WTC11 (cell line): ENCODE data around the gene SLC30A2. TPM values are rescaled to one million over a fixed set of nuclear protein-coding genes. Genes with fewer than 3 reads are reported as not detected.

ENCODE experiments used
- ATAC-seq: fragments of 200-7000 bp; cut with Tn5 transposase; 2 replicates; pipeline ENCODE4 v1.10.0; 2021; ENCODE audit warnings: mild to moderate bottlenecking, moderate library complexity
- CTCF ChIA-PET: fragments of 300-600 bp; sonication (Branson Sonifier 250); formaldehyde crosslinking; loops from one replicate; lab custom pipeline; 2021; ENCODE audit warnings: antibody characterized with exemption; lab: Charles Lee
- POLR2A ChIA-PET: fragments of 350-600 bp; sonication (Branson Sonifier 250); formaldehyde crosslinking; loops from one replicate; lab custom pipeline; 2021; ENCODE audit warnings: antibody characterized with exemption; lab: Charles Lee
- DNase-seq: peaks from one replicate; pipeline ENCODE4 v3.0.0; 2021; ENCODE audit warnings: low spot score
- H3K27ac Mint-ChIP-seq: 2 replicates; pipeline ENCODE4 v1.8.0; 2021; ENCODE audit warnings: mixed read lengths
- H3K27me3 Mint-ChIP-seq: 2 replicates; pipeline ENCODE4 v1.8.0; 2021; ENCODE audit warnings: low read depth, mild to moderate bottlenecking, moderate library complexity, mixed read lengths
- H3K36me3 Mint-ChIP-seq: 2 replicates; pipeline ENCODE4 v1.8.0; 2021; ENCODE audit warnings: mixed read lengths
- H3K4me1 Mint-ChIP-seq: 2 replicates; pipeline ENCODE4 v1.8.0; 2022; ENCODE audit warnings: mixed read lengths
- H3K4me3 Mint-ChIP-seq: 2 replicates; pipeline ENCODE4 v1.8.0; 2021; ENCODE audit warnings: mild to moderate bottlenecking, moderate library complexity, mixed read lengths
- H3K9me3 Mint-ChIP-seq: 2 replicates; pipeline ENCODE4 v1.8.0; 2021; ENCODE audit warnings: mixed read lengths
- GABPB1 ChIP-seq: sonication (generic); formaldehyde crosslinking; IDR thresholded peaks from 2 replicates; pipeline ENCODE4 v1.8.1; 2023; ENCODE audit warnings: mild to moderate bottlenecking, missing genetic modification reagents
- GTF2I ChIP-seq: fragments of 250-450 bp; sonication (Bioruptor Pico); conservative IDR thresholded peaks from 2 replicates; pipeline ENCODE4 v1.4.0; 2021; ENCODE audit warnings: mild to moderate bottlenecking
- HMGA2 ChIP-seq: fragments of 250-450 bp; sonication (Bioruptor Pico); IDR thresholded peaks from 2 replicates; pipeline ENCODE4 v1.4.0; 2021; ENCODE audit warnings: mild to moderate bottlenecking, moderate library complexity
- HMGXB4 ChIP-seq: sonication (generic); formaldehyde crosslinking; IDR thresholded peaks from 2 replicates; pipeline ENCODE4 v1.8.1; 2023; ENCODE audit warnings: mild to moderate bottlenecking, moderate library complexity, missing genetic modification reagents
- JUN ChIP-seq: sonication (generic); formaldehyde crosslinking; IDR thresholded peaks from 2 replicates; pipeline ENCODE4 v1.8.0; 2023; ENCODE audit warnings: mild to moderate bottlenecking, missing genetic modification reagents
- OVOL2 ChIP-seq: fragments of 250-450 bp; sonication (Bioruptor Pico); IDR thresholded peaks from 2 replicates; pipeline ENCODE4 v1.9.0; 2021; ENCODE audit warnings: mild to moderate bottlenecking, borderline replicate concordance
- PREB ChIP-seq: sonication (generic); formaldehyde crosslinking; IDR thresholded peaks from 2 replicates; pipeline ENCODE4 v1.8.1; 2022; ENCODE audit warnings: mild to moderate bottlenecking, missing genetic modification reagents, moderate library complexity, borderline replicate concordance
- SOX15 ChIP-seq: fragments of 250-450 bp; sonication (Bioruptor Pico); IDR thresholded peaks from 2 replicates; pipeline ENCODE4 v1.9.0; 2021; ENCODE audit warnings: mild to moderate bottlenecking
- TEAD1 ChIP-seq: sonication (generic); formaldehyde crosslinking; IDR thresholded peaks from 2 replicates; pipeline ENCODE4 v1.8.0; 2022; ENCODE audit warnings: mild to moderate bottlenecking, missing genetic modification reagents
- ZNF317 ChIP-seq: sonication (generic); formaldehyde crosslinking; IDR thresholded peaks from 2 replicates; pipeline ENCODE4 v1.8.1; 2023; ENCODE audit warnings: low read depth, mild to moderate bottlenecking, moderate library complexity, missing genetic modification reagents, borderline replicate concordance
- ZNF416 ChIP-seq: fragments of 250-450 bp; sonication (Bioruptor Pico); IDR thresholded peaks from 2 replicates; pipeline ENCODE4 v1.9.0; 2021; ENCODE audit warnings: mild to moderate bottlenecking, inconsistent platforms
- total RNA-seq: library from RNA; stranded (reverse); gene quantifications from 3 replicates; pipeline ENCODE4 v1.2.3, GENCODE V29; 2021
- TF ChIP-seq, protein P1 (sequence below): fragments of 250-450 bp; sonication (Bioruptor Pico); IDR thresholded peaks from 2 replicates; pipeline ENCODE4 v1.9.0; 2021; ENCODE audit warnings: moderate library complexity, mild to moderate bottlenecking, inconsistent platforms, borderline replicate concordance
- TF ChIP-seq, protein P2 (sequence below): sonication (generic); formaldehyde crosslinking; IDR thresholded peaks from 2 replicates; pipeline ENCODE4 v1.8.1; 2022; ENCODE audit warnings: low read depth, mild to moderate bottlenecking, moderate library complexity, missing genetic modification reagents, borderline replicate concordance
- TF ChIP-seq, protein P3 (sequence below): sonication (generic); formaldehyde crosslinking; IDR thresholded peaks from 2 replicates; pipeline ENCODE4 v1.8.0; 2023; ENCODE audit warnings: mild to moderate bottlenecking, missing genetic modification reagents
- TF ChIP-seq, protein P4 (sequence below): sonication (generic); formaldehyde crosslinking; IDR thresholded peaks from 2 replicates; pipeline ENCODE4 v1.8.0; 2023; ENCODE audit warnings: missing genetic modification reagents

Gene SLC30A2
- total RNA-seq, 1 experiment from 2014 or later: 0.15 TPM

DNA sequence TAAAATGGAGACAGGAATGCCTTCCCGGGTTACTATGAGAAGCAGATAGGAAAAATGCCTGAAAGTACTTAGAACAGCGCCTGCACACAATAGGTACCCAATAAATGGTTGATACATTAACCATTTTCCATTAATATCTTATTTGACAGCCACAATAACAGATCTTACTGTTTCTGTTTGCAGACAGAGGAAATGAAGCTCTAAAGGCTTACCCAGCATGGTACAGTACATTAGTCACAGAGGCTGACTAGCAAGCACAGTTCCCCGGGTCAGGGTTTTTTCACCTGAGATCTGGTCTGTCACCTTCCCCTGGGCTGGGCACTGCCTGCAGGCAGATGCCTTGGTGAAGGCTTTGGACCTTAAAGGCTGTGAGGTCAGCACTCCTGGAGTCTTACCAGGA, 18.6 kb upstream of the SLC30A2 start:
- Mint-ChIP-seq H3K27ac (no peak overlapping the region; the same call in 1 of the 2 replicates), H3K36me3 (no peaks in the 10 kb centered on the region), H3K4me3 (no peak overlapping the region), H3K27me3 (peaks cover 2% of the 10 kb centered on the region; the same call in 1 of the 2 replicates), H3K9me3 (no peaks in the 10 kb centered on the region), H3K4me1 (peaks cover 8% of the 10 kb centered on the region; the same call in 1 of the 2 replicates)
- no peak for TF ChIP-seq ZNF317 (CRISPR knock-in tag)
- ChIA-PET POLR2A (no interaction called here), CTCF (interaction anchor here (0.8 to 3.5 kb wide), 4 partner anchors 29 to 170 kb away, joined by 3 to 13 read pairs (median 4); partner anchors contain the start of gene CEP85)
- ATAC-seq: no peak
- no peak for DNase-seq

DNA sequence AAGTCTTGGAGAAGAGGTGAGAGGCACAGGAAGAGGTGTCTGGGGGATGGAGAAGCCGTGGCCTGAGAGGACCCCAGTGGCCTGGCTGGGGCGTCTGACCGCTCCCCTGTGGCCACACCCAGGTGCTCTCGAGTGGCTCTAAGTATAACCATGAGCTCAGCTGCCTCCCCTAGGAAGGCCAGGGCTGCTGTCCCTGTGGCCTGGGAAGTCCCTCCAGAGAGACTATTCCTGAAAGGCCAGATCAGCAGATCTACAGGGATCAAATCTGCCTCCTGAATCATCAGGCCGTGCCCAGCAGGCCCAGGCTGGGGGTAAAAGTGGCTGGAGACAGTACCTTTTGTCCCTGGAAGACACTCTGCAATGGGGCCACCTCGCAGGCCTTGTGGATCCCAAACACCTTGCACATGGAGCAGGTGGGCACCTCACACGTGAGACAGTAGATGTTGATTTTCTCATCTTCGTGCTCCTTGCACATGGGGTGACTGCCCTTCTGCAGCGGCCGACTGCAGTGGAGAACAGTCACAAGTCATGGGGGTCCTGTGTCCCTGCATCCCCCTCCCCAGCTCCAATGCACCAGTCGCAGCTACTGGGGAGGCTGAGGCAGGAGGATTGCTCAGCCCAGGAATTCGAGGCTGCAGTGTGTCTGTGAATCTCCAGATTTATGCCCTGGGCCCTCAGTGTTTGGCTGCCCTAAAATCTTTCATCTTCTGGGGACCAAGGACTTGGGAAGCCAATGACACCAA, 15.1 kb upstream of the SLC30A2 start:
- DNase-seq: no peak
- POLR2A ChIA-PET: no interaction called here
- Mint-ChIP-seq H3K9me3 (no peaks in the 10 kb centered on the region), H3K4me1 (no peaks in the 10 kb centered on the region), H3K27ac (no peak overlapping the region), H3K4me3 (no peak overlapping the region), H3K27me3 (peaks cover 7% of the 10 kb centered on the region), H3K36me3 (no peaks in the 10 kb centered on the region)
- TF ChIP-seq HMGA2 (CRISPR knock-in tag) (no peak), SOX15 (no peak), ZNF416 (CRISPR knock-in tag) (no peak), GABPB1 (CRISPR knock-in tag) (no peak)
- TF ChIP-seq, protein P1, sequence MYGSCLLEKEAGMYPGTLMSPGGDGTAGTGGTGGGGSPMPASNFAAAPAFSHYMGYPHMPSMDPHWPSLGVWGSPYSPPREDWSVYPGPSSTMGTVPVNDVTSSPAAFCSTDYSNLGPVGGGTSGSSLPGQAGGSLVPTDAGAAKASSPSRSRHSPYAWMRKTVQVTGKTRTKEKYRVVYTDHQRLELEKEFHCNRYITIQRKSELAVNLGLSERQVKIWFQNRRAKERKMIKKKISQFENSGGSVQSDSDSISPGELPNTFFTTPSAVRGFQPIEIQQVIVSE (CRISPR knock-in tag): no peak
- CTCF ChIA-PET: interaction anchor here (1.5 kb wide), 1 partner anchor 25 kb away, joined by 3 read pairs; no protein-coding TSS in a partner anchor
- no peak for ATAC-seq

GRCh38 chr1:26059906-26060305, 14.0 kb upstream of the SLC30A2 start:
- DNase-seq: no peak

More at GRCh38 chr1:26059906-26060305, 14.0 kb upstream of the SLC30A2 start:
- Mint-ChIP-seq H3K36me3 (no peaks in the 10 kb centered on the region), H3K4me3 (no peak overlapping the region), H3K9me3 (no peaks in the 10 kb centered on the region), H3K27ac (no peak overlapping the region)
- CTCF ChIA-PET: interaction anchor here (1.5 to 1.9 kb wide), 2 partner anchors 24 to 85 kb away, joined by 3 to 10 read pairs; no protein-coding TSS in a partner anchor
- ATAC-seq: no peak
- TF ChIP-seq HMGXB4 (CRISPR knock-in tag) (no peak), TEAD1 (CRISPR knock-in tag) (no peak), OVOL2 (no peak), JUN (no peak), PREB (no peak), GTF2I (no peak)
- TF ChIP-seq, protein P2, sequence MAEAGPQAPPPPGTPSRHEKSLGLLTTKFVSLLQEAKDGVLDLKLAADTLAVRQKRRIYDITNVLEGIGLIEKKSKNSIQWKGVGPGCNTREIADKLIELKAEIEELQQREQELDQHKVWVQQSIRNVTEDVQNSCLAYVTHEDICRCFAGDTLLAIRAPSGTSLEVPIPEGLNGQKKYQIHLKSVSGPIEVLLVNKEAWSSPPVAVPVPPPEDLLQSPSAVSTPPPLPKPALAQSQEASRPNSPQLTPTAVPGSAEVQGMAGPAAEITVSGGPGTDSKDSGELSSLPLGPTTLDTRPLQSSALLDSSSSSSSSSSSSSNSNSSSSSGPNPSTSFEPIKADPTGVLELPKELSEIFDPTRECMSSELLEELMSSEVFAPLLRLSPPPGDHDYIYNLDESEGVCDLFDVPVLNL (CRISPR knock-in tag): no peak
- TF ChIP-seq, protein P3, sequence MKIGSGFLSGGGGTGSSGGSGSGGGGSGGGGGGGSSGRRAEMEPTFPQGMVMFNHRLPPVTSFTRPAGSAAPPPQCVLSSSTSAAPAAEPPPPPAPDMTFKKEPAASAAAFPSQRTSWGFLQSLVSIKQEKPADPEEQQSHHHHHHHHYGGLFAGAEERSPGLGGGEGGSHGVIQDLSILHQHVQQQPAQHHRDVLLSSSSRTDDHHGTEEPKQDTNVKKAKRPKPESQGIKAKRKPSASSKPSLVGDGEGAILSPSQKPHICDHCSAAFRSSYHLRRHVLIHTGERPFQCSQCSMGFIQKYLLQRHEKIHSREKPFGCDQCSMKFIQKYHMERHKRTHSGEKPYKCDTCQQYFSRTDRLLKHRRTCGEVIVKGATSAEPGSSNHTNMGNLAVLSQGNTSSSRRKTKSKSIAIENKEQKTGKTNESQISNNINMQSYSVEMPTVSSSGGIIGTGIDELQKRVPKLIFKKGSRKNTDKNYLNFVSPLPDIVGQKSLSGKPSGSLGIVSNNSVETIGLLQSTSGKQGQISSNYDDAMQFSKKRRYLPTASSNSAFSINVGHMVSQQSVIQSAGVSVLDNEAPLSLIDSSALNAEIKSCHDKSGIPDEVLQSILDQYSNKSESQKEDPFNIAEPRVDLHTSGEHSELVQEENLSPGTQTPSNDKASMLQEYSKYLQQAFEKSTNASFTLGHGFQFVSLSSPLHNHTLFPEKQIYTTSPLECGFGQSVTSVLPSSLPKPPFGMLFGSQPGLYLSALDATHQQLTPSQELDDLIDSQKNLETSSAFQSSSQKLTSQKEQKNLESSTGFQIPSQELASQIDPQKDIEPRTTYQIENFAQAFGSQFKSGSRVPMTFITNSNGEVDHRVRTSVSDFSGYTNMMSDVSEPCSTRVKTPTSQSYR (CRISPR knock-in tag): no peak
- TF ChIP-seq, protein P4, sequence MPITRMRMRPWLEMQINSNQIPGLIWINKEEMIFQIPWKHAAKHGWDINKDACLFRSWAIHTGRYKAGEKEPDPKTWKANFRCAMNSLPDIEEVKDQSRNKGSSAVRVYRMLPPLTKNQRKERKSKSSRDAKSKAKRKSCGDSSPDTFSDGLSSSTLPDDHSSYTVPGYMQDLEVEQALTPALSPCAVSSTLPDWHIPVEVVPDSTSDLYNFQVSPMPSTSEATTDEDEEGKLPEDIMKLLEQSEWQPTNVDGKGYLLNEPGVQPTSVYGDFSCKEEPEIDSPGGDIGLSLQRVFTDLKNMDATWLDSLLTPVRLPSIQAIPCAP (CRISPR knock-in tag): no peak
- TF ChIP-seq, all 79 proteins: peak for 0
- POLR2A ChIA-PET: no interaction called here
- H3K27me3 Mint-ChIP-seq: peaks cover 7% of the 10 kb centered on the region
- no peaks in the 10 kb centered on the region for H3K4me1 Mint-ChIP-seq
